Measurements from ENCODE around the gene PRSS21. TPM values are rescaled to one million over a fixed set of nuclear protein-coding genes. Genes with fewer than 3 reads are reported as not detected.

PRSS21 gene
- total RNA-seq, 3 donors from 2014 or later = 2.9 to 4.9 TPM; not detected in 1

DNA sequence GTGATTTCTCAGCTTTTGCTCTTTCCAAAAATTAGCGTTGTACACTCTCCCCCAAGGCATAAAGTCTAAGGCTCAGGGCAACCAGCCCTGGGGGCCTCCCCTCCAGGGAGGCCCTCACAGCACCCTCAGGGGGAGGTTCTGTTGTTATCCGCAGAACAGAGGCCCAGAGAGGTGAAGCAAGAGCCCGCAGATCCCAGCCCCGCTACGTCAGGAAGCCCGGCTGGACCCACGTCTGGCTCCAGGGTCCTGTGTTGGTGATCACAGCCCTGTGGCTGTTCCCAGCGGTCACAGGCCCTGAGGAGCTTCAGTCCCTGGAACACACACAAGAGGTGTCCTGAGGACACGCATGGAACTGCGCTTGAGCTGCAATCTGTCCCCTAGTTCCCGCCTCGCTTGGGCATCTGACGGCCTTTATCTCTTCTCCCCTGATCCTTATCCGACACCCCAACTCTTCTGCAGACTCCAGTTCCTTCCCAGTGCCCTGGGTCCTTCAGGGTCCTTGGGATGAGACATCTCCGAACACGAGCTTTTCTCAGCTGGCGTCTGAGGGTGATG is 11.9 kb downstream of the PRSS21 start:
- Histone ChIP-seq H3K27me3 (peaks cover 0 to 8% of the 10 kb centered on the region in 2 donors), H3K9me3 (no peaks in the 10 kb centered on the region), H3K4me3 (no peak overlapping the region), H3K4me1 (no peaks in the 10 kb centered on the region), H3K27ac (peak overlapping the region in 1 of 2 donors; percentile 93), H3K36me3 (no peaks in the 10 kb centered on the region)
- TF ChIP-seq, protein P1, sequence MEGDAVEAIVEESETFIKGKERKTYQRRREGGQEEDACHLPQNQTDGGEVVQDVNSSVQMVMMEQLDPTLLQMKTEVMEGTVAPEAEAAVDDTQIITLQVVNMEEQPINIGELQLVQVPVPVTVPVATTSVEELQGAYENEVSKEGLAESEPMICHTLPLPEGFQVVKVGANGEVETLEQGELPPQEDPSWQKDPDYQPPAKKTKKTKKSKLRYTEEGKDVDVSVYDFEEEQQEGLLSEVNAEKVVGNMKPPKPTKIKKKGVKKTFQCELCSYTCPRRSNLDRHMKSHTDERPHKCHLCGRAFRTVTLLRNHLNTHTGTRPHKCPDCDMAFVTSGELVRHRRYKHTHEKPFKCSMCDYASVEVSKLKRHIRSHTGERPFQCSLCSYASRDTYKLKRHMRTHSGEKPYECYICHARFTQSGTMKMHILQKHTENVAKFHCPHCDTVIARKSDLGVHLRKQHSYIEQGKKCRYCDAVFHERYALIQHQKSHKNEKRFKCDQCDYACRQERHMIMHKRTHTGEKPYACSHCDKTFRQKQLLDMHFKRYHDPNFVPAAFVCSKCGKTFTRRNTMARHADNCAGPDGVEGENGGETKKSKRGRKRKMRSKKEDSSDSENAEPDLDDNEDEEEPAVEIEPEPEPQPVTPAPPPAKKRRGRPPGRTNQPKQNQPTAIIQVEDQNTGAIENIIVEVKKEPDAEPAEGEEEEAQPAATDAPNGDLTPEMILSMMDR (IDR thresholded peaks at IDR 0.05) = no peak
- TF ChIP-seq POLR2AphosphoS5 (IDR thresholded peaks at IDR 0.05) (no peak), POLR2A (IDR thresholded peaks at IDR 0.05) (no peak)
- intact Hi-C loops (cut with DNase I; ENCODE audit: low total_unique reads) = no loop called here
- DNase-seq (ENCODE audit: low spot score in 2 of 2) = no peak

DNA sequence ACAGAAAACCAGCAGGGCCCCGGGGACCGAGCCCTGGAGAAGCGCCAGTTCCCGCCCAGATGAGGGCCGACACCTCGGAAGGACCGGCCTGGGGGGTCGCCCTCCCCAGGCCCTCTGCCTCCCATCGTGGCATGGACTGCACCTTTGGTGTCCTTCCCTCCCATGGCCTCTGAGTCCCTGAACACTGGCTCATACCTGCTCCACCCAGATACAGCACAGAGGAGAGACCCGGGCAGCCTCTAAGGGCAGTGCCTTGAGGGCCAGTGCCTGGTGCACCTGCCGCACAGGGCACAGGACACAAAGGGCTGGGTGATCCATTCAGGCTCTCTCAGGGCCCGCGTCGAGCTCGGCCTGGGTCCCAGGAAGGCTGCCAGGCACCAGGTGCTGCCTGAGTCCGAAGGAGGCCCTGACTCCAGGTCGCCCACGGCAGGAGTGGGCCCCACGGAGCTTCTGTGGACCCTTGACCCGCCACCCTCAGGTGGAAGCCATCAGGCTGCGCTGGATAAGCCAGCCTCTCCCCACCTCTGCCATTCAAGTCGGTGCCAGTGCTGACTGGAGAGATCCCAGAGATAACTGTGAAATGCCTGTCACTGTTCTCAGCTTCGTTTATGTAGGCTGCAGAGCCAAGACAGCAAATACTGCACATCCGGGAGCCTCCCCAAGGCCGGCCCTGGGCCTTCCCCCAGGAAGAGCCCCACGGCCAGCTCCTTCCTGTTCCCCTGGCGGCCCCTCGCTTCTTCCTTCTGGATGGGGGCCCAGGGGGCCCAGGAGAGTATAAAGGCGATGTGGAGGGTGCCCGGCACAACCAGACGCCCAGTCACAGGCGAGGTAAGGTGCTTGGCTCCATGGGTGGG is 12.7 kb downstream of the PRSS21 start, which contains the start of gene ZG16B:
Gene ZG16B (plus strand): TSS at position 803 of the 854 bp plus-strand sequence. CDS start 139 bp downstream, outside the sequence.
- no peaks in the 10 kb centered on the region for H3K36me3 ChIP-seq
- H3K4me1 ChIP-seq = no peaks in the 10 kb centered on the region
- TF ChIP-seq, protein P1 (IDR thresholded peaks at IDR 0.05) = no peak
- TF ChIP-seq POLR2AphosphoS5 (IDR thresholded peaks at IDR 0.05) = peak in 1 of 3 donors; percentile 61
- TF ChIP-seq POLR2A (IDR thresholded peaks at IDR 0.05) = no peak
- H3K9me3 ChIP-seq = no peaks in the 10 kb centered on the region
- H3K27me3 ChIP-seq = peaks cover 0 to 8% of the 10 kb centered on the region in 2 donors
- H3K4me3 ChIP-seq = peak within 1 kb of the TSS in 2 of 3 donors; percentile 32 to 56
- intact Hi-C loops (cut with DNase I; ENCODE audit: low total_unique reads) = no loop called here
- DNase-seq (ENCODE audit: low spot score in 2 of 2) = peak; percentile 44 to 68
- peak within 1 kb of the TSS; percentile 76 to 93 for H3K27ac ChIP-seq

DNA sequence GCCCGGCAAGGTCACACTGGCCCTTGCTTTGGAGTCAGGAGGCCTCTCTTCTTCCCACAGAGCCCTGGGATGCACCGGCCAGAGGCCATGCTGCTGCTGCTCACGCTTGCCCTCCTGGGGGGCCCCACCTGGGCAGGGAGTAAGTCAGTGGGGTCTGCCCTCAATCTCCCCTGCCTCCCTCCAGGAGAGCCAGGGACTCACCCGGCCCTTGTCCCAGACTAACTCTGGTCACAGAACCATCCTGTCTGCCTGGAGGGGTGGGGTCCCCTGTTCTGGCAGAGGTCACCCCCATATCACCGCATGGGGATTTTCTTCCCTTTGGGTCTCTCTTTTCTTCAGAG is 13.3 kb downstream of the PRSS21 start:
- TF ChIP-seq POLR2A (IDR thresholded peaks at IDR 0.05) (no peak), POLR2AphosphoS5 (IDR thresholded peaks at IDR 0.05) (no peak)
- TF ChIP-seq, protein P1 (IDR thresholded peaks at IDR 0.05) = no peak
- Histone ChIP-seq H3K9me3 (no peaks in the 10 kb centered on the region), H3K27ac (peak overlapping the region; percentile 76 to 93), H3K36me3 (no peaks in the 10 kb centered on the region), H3K4me3 (peak overlapping the region in 2 of 3 donors; percentile 32 to 56), H3K4me1 (no peaks in the 10 kb centered on the region), H3K27me3 (peaks cover 0 to 8% of the 10 kb centered on the region in 2 donors)
- no peak for DNase-seq (ENCODE audit: low spot score in 2 of 2)
- intact Hi-C loops (cut with DNase I; ENCODE audit: low total_unique reads) = no loop called here

DNA sequence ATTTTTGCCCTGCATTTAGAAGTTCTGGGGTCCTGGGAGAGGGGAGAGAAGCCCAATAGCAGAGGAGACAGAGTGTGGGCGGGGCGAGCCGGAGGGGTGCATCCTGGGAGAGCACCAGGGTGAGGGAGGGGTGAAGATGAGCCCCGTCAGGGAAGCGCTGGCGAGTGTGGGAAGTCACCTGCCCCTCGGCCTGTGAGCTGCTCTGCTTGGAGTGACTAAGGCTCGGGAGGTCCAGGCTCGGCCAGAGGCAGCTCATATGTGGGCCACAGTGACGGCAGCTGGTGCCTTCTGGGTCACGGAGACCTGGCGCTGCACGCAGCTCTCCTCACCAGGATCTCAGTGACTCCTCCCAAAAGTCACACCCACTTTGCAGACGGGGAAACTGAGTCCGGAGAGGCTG is 14.2 kb downstream of the PRSS21 start:
- no peak for TF ChIP-seq POLR2AphosphoS5 (IDR thresholded peaks at IDR 0.05)
- TF ChIP-seq, protein P1 (IDR thresholded peaks at IDR 0.05) = no peak
- no peak for TF ChIP-seq POLR2A (IDR thresholded peaks at IDR 0.05)
- H3K9me3 ChIP-seq = no peaks in the 10 kb centered on the region
- peaks cover 0 to 8% of the 10 kb centered on the region in 2 donors for H3K27me3 ChIP-seq
- peaks cover 0 to 1% of the 10 kb centered on the region in 2 donors for H3K4me1 ChIP-seq
- intact Hi-C loops (cut with DNase I; ENCODE audit: low total_unique reads) = no loop called here
- H3K27ac ChIP-seq = peak overlapping the region in 1 of 2 donors; percentile 93
- H3K4me3 ChIP-seq = no peak overlapping the region
- H3K36me3 ChIP-seq = no peaks in the 10 kb centered on the region
- DNase-seq (ENCODE audit: low spot score in 2 of 2) = no peak

DNA sequence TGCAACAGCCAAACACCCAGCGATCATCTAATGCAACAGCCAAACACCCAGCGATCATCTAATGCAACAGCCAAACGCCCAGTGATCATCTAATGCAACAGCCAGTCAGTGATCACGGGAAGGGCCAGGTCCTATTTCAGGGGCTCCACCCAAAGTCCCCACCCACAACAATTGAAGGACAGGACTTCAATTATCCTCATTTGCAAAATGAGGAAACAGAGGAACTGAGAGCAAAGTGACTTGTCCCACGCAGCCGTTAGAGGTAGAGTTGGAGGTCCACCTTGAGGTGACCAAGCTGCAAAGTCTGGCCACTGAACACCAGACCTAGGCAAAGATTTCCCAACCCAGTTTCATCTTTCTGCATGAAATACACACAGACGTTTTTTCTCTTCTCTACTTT is 16.7 kb downstream of the PRSS21 start:
- Histone ChIP-seq H3K27me3 (peaks cover 0 to 8% of the 10 kb centered on the region in 2 donors), H3K27ac (no peak overlapping the region), H3K4me3 (no peak overlapping the region), H3K4me1 (peaks cover 0 to 8% of the 10 kb centered on the region in 2 donors), H3K36me3 (no peaks in the 10 kb centered on the region), H3K9me3 (no peaks in the 10 kb centered on the region)
- no peak for DNase-seq (ENCODE audit: low spot score in 2 of 2)
- TF ChIP-seq POLR2AphosphoS5 (IDR thresholded peaks at IDR 0.05) (no peak), POLR2A (IDR thresholded peaks at IDR 0.05) (no peak)
- TF ChIP-seq, protein P1 (IDR thresholded peaks at IDR 0.05) = no peak
- intact Hi-C loops (cut with DNase I; ENCODE audit: low total_unique reads) = no loop called here
